NCI-H345 treated with DMSO at 0.1 percent for 48 hours (cell line): Measurements from ENCODE around the gene PRPF40A.
"Not testable (repeated sequence)": the region's sequence is repeated elsewhere in the genome, so short reads cannot be mapped to it uniquely, and the experiment has no call there.

ENCODE experiments used
- DNase-seq: peaks from one replicate; lab custom pipeline; 2025; ENCODE audit not compliant: unreplicated experiment; lab: John Stamatoyannopoulos, UW

PRPF40A gene

DNA sequence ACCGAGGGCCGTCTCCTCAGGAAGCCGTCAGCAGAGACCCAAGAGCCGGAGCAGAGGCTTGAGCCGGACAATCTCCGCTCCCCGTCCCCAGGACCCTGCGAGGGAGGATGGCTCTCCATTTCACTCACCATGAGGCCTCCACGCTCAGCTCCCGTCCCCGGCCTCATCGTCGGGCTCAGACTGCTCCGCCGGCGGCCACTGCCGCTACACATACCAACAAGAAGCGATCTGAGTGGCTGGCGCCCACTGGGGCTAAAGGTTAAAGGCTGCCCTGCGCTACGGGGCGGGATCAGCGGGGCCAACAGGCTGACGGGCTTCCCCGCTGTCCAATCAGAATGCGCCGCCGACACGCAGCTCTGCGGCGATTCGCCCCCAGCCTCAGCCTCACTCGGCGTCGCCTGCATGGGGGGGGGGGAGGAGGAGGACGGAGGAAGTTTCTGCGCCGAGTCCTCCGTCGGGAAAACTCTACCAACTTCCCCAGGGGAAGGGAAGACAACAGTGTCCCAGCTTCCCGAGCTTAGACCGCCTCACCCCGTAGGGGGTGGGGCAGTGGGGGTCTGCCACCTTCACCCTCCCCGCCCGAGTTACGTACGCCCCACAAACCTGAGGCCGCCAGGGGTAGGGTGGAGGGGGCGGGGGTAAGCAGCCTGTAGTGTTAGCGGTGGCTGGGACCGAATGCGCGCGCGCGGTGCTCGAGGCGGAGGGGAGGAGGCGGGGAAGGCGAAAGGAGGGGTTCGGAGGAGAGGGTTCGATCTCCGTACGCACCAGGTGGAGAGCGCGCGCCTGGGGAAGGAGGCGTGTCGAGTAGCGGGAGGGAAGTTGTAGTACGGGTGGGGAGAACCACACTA, at the start of gene PRPF40A:
PRPF40A (minus strand) TSS at position 234 of the 848 bp plus-strand sequence; CDS start at position 212, 22 bp downstream.
- DNase-seq: peak; percentile 93

- DNase-seq: no peak
These were observed 49.7 kb upstream of the PRPF40A start for GRCh38 chr2:152766928-152767327.

DNA sequence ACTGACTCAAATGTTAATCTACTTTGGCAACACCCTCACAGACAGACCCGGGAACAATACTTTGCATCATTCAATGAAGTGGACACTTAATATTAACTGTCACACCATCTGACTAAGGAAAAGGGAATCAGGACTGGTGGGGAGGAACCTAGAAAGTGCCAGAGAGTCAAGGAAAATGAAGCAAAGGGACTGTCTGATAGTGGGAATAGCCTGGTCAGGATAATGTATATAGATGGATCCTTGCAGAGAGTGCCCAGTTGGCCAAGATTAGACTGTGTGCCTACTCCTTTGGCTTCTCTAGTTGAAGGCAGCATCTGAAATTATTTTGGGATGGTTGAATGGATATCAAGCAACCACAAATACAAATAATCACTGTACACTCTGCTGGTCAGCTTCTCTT, 46.4 kb upstream of the PRPF40A start:
- DNase-seq: no peak

GRCh38 chr2:152763208-152763607, 45.9 kb upstream of the PRPF40A start:
- not testable (repeated sequence) for DNase-seq

DNA sequence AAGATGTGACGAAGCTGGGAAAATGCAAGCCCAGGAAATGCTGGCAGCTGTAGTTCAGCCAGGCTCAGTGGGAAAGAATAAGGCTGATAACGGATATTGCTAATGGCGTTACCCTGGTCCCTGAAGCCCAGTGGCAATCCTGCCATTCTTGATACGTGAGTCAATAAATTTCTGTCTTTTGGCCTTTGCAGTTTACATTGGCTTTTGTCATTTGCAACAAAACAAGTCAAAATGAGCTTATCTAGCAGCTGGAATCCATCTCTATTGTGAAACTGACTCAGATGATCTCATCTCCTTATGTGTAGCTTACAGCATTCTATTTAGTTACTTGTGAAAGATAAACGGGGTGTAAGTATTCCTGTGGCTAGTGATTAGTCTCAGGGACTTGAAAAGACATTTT, 44.9 kb upstream of the PRPF40A start:
- no peak for DNase-seq

DNA sequence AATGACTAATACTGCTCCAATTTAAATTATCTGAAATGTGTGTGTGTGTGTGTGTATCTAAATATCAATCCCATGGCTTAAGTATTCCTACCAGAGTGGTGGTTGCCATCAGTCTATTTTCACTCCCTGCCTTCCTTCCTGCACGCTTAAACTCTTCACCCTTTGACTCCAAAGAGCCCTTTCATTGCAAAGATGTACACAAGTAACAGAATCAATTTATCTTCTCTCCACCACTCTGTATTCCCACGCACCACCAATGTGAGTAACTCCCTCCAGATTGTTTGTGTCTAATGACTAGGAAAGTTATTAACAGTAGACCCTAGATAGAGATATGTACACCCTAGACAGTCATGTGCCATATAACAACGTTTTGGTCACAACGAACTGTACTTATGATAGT, 44.0 kb upstream of the PRPF40A start:
- no peak for DNase-seq

DNA sequence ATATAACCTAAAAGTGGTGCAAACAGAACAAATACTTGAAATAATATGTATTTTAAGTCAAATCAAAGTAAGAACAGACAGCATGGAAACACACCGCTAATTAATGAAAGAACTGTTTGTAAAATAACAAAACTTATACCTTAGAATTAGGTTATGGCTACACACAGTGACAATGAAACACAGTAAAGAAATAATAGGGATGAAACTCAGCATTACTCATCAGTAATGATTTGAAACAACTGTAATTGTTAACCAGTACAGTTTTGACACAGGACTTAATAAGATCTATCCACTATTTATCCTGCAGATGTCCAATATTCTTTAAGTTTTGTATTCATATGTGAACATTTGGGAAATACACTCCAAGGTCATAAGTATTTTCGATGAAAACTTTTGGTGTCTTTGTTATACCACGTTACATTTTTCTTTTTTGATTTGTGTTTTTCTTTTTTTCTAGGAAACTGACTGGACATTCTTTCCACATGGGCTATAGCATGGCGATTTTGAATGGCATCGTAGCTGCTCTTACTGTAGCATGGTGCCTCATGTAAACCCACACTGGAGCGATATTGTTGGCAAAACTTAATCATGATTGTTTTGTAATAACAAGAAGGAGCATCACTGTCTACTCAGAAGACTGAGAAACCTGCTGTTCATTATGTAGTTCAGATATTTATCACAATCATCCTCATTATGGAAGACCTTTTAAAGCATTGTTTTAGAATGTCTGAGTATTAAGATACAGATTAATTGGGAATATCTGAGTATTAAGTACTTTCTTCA, 42.2 kb upstream of the PRPF40A start:
- DNase-seq: no peak

DNA sequence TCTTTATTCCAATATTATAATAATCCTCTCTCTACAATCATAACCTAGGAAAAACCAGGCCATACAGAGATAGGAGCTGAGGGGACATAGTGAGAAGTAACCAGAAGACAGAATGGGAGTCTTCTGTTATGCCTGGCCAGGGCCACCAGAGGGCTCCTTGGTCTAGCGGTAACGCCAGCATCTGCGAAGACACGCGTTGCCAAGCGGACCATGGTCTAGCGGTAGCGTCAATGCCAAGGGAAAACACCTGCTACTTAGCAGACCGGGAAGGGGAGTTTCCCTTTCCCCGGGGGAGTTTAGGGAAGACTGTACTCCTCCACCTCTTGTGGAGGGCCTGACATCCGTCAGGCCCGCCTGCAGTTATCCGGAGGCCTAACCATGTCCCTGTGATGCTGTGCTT, 37.8 kb upstream of the PRPF40A start:
- no peak for DNase-seq

DNA sequence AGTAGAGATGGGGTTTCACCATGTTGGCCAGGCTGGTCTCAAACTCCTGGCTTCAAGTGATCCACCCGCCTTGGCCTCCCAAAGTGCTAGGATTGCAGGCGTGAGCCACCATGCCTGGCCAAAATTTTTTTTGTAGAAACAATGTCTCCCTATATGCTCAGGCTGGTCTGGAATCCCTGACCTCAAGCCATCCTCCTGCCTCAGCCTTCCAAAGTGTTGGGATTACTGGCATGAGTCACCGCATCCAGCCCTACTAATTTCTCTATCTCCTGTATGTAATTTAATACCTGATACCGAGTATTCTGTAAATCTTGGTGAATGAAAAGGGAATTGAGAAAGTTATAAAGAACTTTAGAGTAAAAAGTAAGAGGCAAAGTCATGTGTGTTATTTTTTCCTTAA, 30.5 kb upstream of the PRPF40A start:
- DNase-seq: not testable (repeated sequence)

DNA sequence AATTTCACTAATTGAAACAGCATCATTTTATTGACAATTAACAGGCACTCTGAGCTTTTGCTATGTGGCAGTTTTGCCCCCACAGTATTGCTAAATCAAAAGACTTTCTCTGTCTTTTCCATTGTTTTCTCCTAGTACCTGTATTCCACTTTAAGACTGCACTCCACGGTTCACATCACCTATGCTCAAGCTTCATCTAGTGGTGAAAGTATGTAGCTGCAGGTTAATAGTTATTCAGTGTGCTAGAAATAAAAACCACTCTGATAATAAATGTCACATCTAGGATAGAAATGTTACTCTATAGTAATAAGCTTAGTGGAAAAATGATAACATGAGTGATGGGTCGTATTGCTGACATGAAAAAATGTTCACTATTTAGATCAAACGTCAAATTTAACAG, 25.7 kb upstream of the PRPF40A start:
- DNase-seq: no peak

DNA sequence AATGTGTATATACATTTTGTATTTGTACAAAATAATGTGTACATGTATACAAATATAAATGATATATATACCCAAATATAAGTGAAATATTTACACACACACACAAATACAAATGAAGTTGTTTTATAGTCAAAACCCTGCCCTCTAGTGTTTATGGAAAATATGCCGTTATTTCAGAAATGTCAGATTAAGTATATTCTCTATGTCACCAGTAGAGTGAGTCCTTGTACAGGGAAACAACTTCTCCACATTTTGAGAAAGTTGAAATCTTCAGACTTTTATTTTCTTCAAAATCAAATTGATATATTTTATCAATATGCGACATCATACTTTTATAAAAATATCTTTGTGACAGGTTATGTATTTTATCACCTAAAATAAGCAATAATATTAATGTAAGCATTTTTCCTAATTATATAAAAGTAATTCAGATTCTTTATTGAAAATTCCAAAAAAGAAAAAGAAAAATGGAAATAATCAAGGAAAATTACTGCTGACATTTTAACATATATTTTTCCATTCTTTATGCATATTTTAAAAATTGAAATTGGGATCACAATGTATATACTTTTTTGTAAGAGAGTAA, 23.6 kb upstream of the PRPF40A start:
- peak; percentile 11 for DNase-seq

DNA sequence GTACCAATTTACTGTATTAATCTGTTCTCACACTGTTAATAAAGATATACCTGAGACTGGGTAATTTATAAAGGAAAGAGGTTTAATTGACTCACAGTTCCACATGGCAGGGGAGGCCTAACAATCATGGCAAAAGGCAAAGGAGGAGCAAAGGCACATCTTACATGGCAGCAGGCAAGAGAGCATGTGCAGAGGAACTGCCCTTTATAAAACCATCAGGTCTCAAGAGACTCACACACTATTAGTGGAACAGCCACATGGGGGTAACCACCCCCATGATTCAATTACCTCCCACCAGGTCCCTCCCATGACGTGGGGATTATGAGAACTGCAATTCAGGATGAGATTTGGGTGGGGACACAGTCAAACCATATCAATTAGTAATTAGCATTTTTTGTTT, 22.4 kb upstream of the PRPF40A start:
- not testable (repeated sequence) for DNase-seq

GRCh38 chr2:152738438-152738837, 21.2 kb upstream of the PRPF40A start:
- no peak for DNase-seq

DNA sequence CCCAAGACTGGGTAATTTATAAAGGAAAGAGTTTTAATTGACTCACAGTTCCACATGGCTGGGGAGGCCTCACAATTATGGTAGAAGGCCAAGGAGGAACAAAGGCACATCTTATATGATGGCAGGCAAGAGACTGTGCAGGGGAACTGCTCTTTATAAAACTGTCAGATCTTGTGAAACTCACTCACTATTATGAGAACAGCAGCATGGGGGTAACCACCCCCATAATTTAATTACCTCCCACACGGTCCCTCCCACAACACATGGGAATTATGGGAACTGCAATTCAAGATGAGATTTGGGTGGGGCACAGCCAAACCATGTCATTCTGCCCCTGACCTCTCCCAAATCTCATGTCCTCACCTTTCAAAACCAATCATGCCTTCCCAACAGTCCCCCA, 20.2 kb upstream of the PRPF40A start:
- DNase-seq: not testable (repeated sequence)

- DNase-seq: no peak
These were observed 13.5 kb upstream of the PRPF40A start for GRCh38 chr2:152730591-152731333.

- no peak for DNase-seq
These were observed 12.6 kb upstream of the PRPF40A start for GRCh38 chr2:152729844-152730243.

- no peak for DNase-seq
These were observed 6.7 kb upstream of the PRPF40A start for GRCh38 chr2:152723918-152724317.

DNA sequence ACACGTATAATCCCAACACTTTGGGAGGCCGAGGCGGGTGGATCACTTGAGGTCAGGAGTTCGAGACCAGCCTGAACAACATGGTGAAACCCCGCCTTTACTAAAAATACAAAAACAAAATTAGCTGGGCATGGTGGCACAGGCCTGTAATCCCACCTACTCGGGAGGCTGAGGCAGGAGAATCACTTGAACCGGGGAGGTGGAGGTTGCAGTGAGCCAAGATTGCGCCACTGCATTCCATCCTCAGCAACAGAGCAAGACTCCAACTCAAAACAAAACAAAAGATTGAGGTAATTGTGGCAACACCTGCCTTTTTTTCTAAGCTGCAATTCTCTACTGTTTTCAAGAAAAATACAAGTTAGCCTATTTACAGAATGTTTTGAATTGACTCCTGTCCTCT, 5.4 kb upstream of the PRPF40A start:
- not testable (repeated sequence) for DNase-seq

DNA sequence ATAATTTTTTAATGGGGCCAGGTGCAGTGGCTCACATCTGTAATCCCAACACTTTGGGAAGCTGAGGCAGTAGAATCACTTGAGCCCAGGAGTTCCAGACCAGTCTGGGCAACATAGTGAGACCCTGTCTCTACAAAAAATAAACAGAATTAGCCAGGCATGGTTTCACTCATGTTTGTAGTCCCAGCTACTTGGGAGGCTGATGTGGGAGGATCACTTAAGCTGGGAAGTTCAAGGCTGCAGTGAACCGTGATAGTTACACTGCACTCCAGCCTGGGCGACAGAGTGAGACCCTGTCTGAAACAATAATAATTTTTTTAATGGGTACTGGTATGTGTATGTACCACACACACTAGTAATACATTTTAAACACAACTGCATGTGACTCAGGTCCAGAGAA, 3.5 kb upstream of the PRPF40A start:
- DNase-seq: no peak

GRCh38 chr2:152718909-152719645, 1.8 kb upstream of the PRPF40A start:
- DNase-seq: peak; percentile 50
